Cardiac fibroblast (primary cell): Measurements from ENCODE around the gene ASAP2.
"Not testable (repeated sequence)": the region's sequence is repeated elsewhere in the genome, so short reads cannot be mapped to it uniquely, and the experiment has no call there.

Source experiments
- DNase-seq, 2 donors: peaks; one replicate each; pipeline versions ENCODE4 v3.0.0 to v3.0.0-alpha.2; 2010; ENCODE audit warnings: low read depth in 2 of 2
- H3K4me3 ChIP-seq, 2 donors: replicated peaks in 1 of 2; 1 replicate in 1 of 2; 2 replicates in 1 of 2; pipeline ENCODE4 v1.5.1; 2011; ENCODE audit warnings: low read depth in 2 of 2, low read length in 2 of 2, mild to moderate bottlenecking in 2 of 2, moderate library complexity in 1 of 2
- CTCF ChIP-seq: IDR thresholded peaks from one replicate; pipeline ENCODE4 v1.5.1; 2011; ENCODE audit warnings: low read depth, mild to moderate bottlenecking, low read length, inconsistent platforms

The ASAP2 gene

GRCh38 chr2:9391961-9392720, 185.5 kb downstream of the ASAP2 start:
- no peak for DNase-seq
- TF ChIP-seq CTCF = no peak
- H3K4me3 ChIP-seq = no peak overlapping the region

- peak; percentile 45 to 77 for DNase-seq
- H3K4me3 ChIP-seq = no peak overlapping the region
- peak; percentile 8 for TF ChIP-seq CTCF
Measured at GRCh38 chr2:9392898-9393765, 186.5 kb downstream of the ASAP2 start.

GRCh38 chr2:9394816-9395215, 188.2 kb downstream of the ASAP2 start:
- H3K4me3 ChIP-seq = no peak overlapping the region
- DNase-seq = no peak
- no peak for TF ChIP-seq CTCF

GRCh38 chr2:9397201-9397600, 190.6 kb downstream of the ASAP2 start:
- H3K4me3 ChIP-seq = no peak overlapping the region
- DNase-seq = no peak
- no peak for TF ChIP-seq CTCF

GRCh38 chr2:9398251-9398650, 191.6 kb downstream of the ASAP2 start:
- H3K4me3 ChIP-seq = not testable (repeated sequence)

GRCh38 chr2:9398881-9399780, 192.5 kb downstream of the ASAP2 start:
- H3K4me3 ChIP-seq = no peak overlapping the region
- no peak for DNase-seq
- no peak for TF ChIP-seq CTCF

More at GRCh38 chr2:9398251-9398650, 191.6 kb downstream of the ASAP2 start:
- not testable (repeated sequence) for DNase-seq
